Activated naive CD8-positive, alpha-beta T cell treated with anti-CD3 and anti-CD28 coated beads for 36 hours (primary cell): ENCODE data around the gene CEBPA. TPM values are rescaled to one million over a fixed set of nuclear protein-coding genes. Genes with fewer than 3 reads are reported as not detected.

Experiments used
- DNase-seq: peaks from one replicate; pipeline ENCODE4 v3.0.0; 2021
- H3K27ac Mint-ChIP-seq: one replicate; pipeline ENCODE4 v1.8.0; 2022; ENCODE audit warnings: mild to moderate bottlenecking, moderate library complexity, mixed read lengths
- H3K27me3 Mint-ChIP-seq: one replicate; pipeline ENCODE4 v1.8.0; 2022; ENCODE audit warnings: mild to moderate bottlenecking, mixed read lengths
- H3K36me3 Mint-ChIP-seq: one replicate; pipeline ENCODE4 v1.8.0; 2021; ENCODE audit warnings: mild to moderate bottlenecking, mixed read lengths
- H3K4me1 Mint-ChIP-seq: one replicate; pipeline ENCODE4 v1.8.0; 2021; ENCODE audit warnings: mixed read lengths
- H3K4me3 Mint-ChIP-seq: one replicate; pipeline ENCODE4 v1.8.0; 2022; ENCODE audit warnings: mild to moderate bottlenecking, moderate library complexity, mixed read lengths
- H3K9me3 Mint-ChIP-seq: one replicate; pipeline ENCODE4 v1.8.0; 2022; ENCODE audit warnings: mixed read lengths
- total RNA-seq, 2 experiments: library from RNA; stranded (reverse); gene quantifications; one replicate each; pipeline ENCODE4 v1.2.3, GENCODE V29; 2021

CEBPA gene
- total RNA-seq, 2 experiments from 2014 or later = 0.26 to 0.35 TPM

GRCh38 chr19:33277434-33277833 lies 24.9 kb downstream of the CEBPA start:
- DNase-seq = no peak
- Mint-ChIP-seq H3K36me3 (peaks cover 2% of the 10 kb centered on the region), H3K9me3 (no peaks in the 10 kb centered on the region), H3K4me3 (no peak overlapping the region), H3K27ac (no peak overlapping the region), H3K4me1 (peaks cover 9% of the 10 kb centered on the region), H3K27me3 (peaks cover 3% of the 10 kb centered on the region)

- peaks cover 2% of the 10 kb centered on the region for H3K36me3 Mint-ChIP-seq
- no peaks in the 10 kb centered on the region for H3K9me3 Mint-ChIP-seq
- no peak overlapping the region for H3K4me3 Mint-ChIP-seq
- H3K27ac Mint-ChIP-seq = no peak overlapping the region
- H3K27me3 Mint-ChIP-seq = no peaks in the 10 kb centered on the region
- peaks cover 9% of the 10 kb centered on the region for H3K4me1 Mint-ChIP-seq
- DNase-seq = no peak
These were observed 26.3 kb downstream of the CEBPA start for GRCh38 chr19:33275933-33276619.

GRCh38 chr19:33275559-33275932 lies 26.8 kb downstream of the CEBPA start:
- DNase-seq = no peak
- Mint-ChIP-seq H3K36me3 (peaks cover 2% of the 10 kb centered on the region), H3K9me3 (no peaks in the 10 kb centered on the region), H3K4me1 (peaks cover 8% of the 10 kb centered on the region), H3K4me3 (no peak overlapping the region), H3K27ac (no peak overlapping the region), H3K27me3 (no peaks in the 10 kb centered on the region)

- no peaks in the 10 kb centered on the region for H3K9me3 Mint-ChIP-seq
- H3K27me3 Mint-ChIP-seq = no peaks in the 10 kb centered on the region
- no peak overlapping the region for H3K27ac Mint-ChIP-seq
- peaks cover 1% of the 10 kb centered on the region for H3K4me1 Mint-ChIP-seq
- no peak for DNase-seq
- no peak overlapping the region for H3K4me3 Mint-ChIP-seq
- H3K36me3 Mint-ChIP-seq = no peaks in the 10 kb centered on the region
These were observed 27.4 kb downstream of the CEBPA start for GRCh38 chr19:33274663-33275558.

- H3K4me3 Mint-ChIP-seq = no peak overlapping the region
- no peak overlapping the region for H3K27ac Mint-ChIP-seq
- no peaks in the 10 kb centered on the region for H3K4me1 Mint-ChIP-seq
- DNase-seq = peak; percentile 42
- no peaks in the 10 kb centered on the region for H3K27me3 Mint-ChIP-seq
- no peaks in the 10 kb centered on the region for H3K36me3 Mint-ChIP-seq
- no peaks in the 10 kb centered on the region for H3K9me3 Mint-ChIP-seq
These were observed 28.3 kb downstream of the CEBPA start for GRCh38 chr19:33273881-33274662.

GRCh38 chr19:33273065-33273736 lies 29.1 kb downstream of the CEBPA start:
- H3K4me3 Mint-ChIP-seq = no peak overlapping the region
- no peak overlapping the region for H3K27ac Mint-ChIP-seq
- no peak for DNase-seq
- H3K36me3 Mint-ChIP-seq = no peaks in the 10 kb centered on the region
- no peaks in the 10 kb centered on the region for H3K27me3 Mint-ChIP-seq
- H3K9me3 Mint-ChIP-seq = no peaks in the 10 kb centered on the region
- H3K4me1 Mint-ChIP-seq = no peaks in the 10 kb centered on the region

GRCh38 chr19:33271246-33272021 lies 30.9 kb downstream of the CEBPA start:
- no peak overlapping the region for H3K27ac Mint-ChIP-seq
- DNase-seq = no peak

GRCh38 chr19:33270769-33271168 lies 31.6 kb downstream of the CEBPA start:
- H3K4me1 Mint-ChIP-seq = no peaks in the 10 kb centered on the region
- no peak overlapping the region for H3K27ac Mint-ChIP-seq
- no peak for DNase-seq
- no peak overlapping the region for H3K4me3 Mint-ChIP-seq
- no peaks in the 10 kb centered on the region for H3K9me3 Mint-ChIP-seq
- H3K36me3 Mint-ChIP-seq = no peaks in the 10 kb centered on the region
- H3K27me3 Mint-ChIP-seq = no peaks in the 10 kb centered on the region

More at GRCh38 chr19:33271246-33272021, 30.9 kb downstream of the CEBPA start:
- Mint-ChIP-seq H3K9me3 (no peaks in the 10 kb centered on the region), H3K27me3 (no peaks in the 10 kb centered on the region), H3K4me3 (no peak overlapping the region), H3K36me3 (no peaks in the 10 kb centered on the region), H3K4me1 (no peaks in the 10 kb centered on the region)

- no peak overlapping the region for H3K27ac Mint-ChIP-seq
- no peaks in the 10 kb centered on the region for H3K4me1 Mint-ChIP-seq
- no peaks in the 10 kb centered on the region for H3K27me3 Mint-ChIP-seq
- no peaks in the 10 kb centered on the region for H3K9me3 Mint-ChIP-seq
- no peak for DNase-seq
- H3K36me3 Mint-ChIP-seq = no peaks in the 10 kb centered on the region
- no peak overlapping the region for H3K4me3 Mint-ChIP-seq
These were observed 33.3 kb downstream of the CEBPA start for GRCh38 chr19:33269016-33269415.

GRCh38 chr19:33268162-33268991 lies 34.0 kb downstream of the CEBPA start:
- Mint-ChIP-seq H3K36me3 (no peaks in the 10 kb centered on the region), H3K4me1 (no peaks in the 10 kb centered on the region), H3K9me3 (no peaks in the 10 kb centered on the region), H3K27ac (no peak overlapping the region), H3K4me3 (no peak overlapping the region), H3K27me3 (no peaks in the 10 kb centered on the region)
- no peak for DNase-seq

- H3K9me3 Mint-ChIP-seq = no peaks in the 10 kb centered on the region
- H3K27ac Mint-ChIP-seq = no peak overlapping the region
- H3K4me3 Mint-ChIP-seq = no peak overlapping the region
- H3K4me1 Mint-ChIP-seq = no peaks in the 10 kb centered on the region
- no peaks in the 10 kb centered on the region for H3K27me3 Mint-ChIP-seq
- no peaks in the 10 kb centered on the region for H3K36me3 Mint-ChIP-seq
- no peak for DNase-seq
These were observed 34.6 kb downstream of the CEBPA start for GRCh38 chr19:33267706-33268105.

GRCh38 chr19:33266974-33267484 lies 35.3 kb downstream of the CEBPA start:
- DNase-seq = no peak
- Mint-ChIP-seq H3K4me3 (no peak overlapping the region), H3K27ac (no peak overlapping the region), H3K36me3 (no peaks in the 10 kb centered on the region), H3K4me1 (no peaks in the 10 kb centered on the region), H3K27me3 (peaks cover 2% of the 10 kb centered on the region), H3K9me3 (no peaks in the 10 kb centered on the region)

GRCh38 chr19:33264881-33265445 lies 37.4 kb downstream of the CEBPA start:
- Mint-ChIP-seq H3K36me3 (no peaks in the 10 kb centered on the region), H3K9me3 (no peaks in the 10 kb centered on the region), H3K4me3 (no peak overlapping the region), H3K27me3 (peaks cover 10% of the 10 kb centered on the region), H3K4me1 (peaks cover 8% of the 10 kb centered on the region), H3K27ac (no peak overlapping the region)
- DNase-seq = no peak
